HEK293 (cell line): ENCODE results near the gene SMURF2.

Experiments used
- CTCF ChIA-PET: fragments of 350-600 bp; formaldehyde crosslinking; extraction: SDS; loops from one replicate; lab custom pipeline; 2021; ENCODE audit warnings: antibody characterized with exemption; lab: Yijun Ruan, JAX
- POLR2A ChIA-PET: fragments of 300-600 bp; formaldehyde crosslinking; extraction: SDS; loops from one replicate; lab custom pipeline; 2020; ENCODE audit warnings: antibody characterized with exemption, inconsistent platforms; lab: Yijun Ruan, JAX
- H3K27ac ChIP-seq: fragments of 200-500 bp; sonication (Bioruptor generic); 2 replicates; pipeline ENCODE4 v1.5.1; 2014; ENCODE audit warnings: low read depth, low read length, control low read depth, inconsistent platforms; ENCODE audit errors: extremely low read depth
- H3K36me3 ChIP-seq, 2 experiments: fragments of 200-500 bp in 1 of 2; sonication (Bioruptor generic) in 1 of 2; 1 replicate in 1 of 2; 2 replicates in 1 of 2; pipeline ENCODE4 v1.5.1; 2014 to 2017; ENCODE audit warnings: inconsistent platforms in 2 of 2, low read length in 2 of 2; ENCODE audit not compliant: control insufficient read depth in 2 of 2, insufficient read depth in 1 of 2
- H3K4me1 ChIP-seq: fragments of 200-500 bp; sonication (Bioruptor generic); 2 replicates; pipeline ENCODE4 v1.5.1; 2014; ENCODE audit warnings: mild to moderate bottlenecking, low read length, inconsistent platforms; ENCODE audit not compliant: control insufficient read depth, insufficient read depth
- H3K4me3 ChIP-seq: 2 replicates; pipeline ENCODE4 v1.5.1; 2011; ENCODE audit warnings: low read depth, mild to moderate bottlenecking, control low read depth, low read length, moderate library complexity
- H3K9me3 ChIP-seq: fragments of 200-500 bp; sonication (Bioruptor generic); 2 replicates; pipeline ENCODE4 v1.5.1; 2014; ENCODE audit warnings: low read depth, low read length, inconsistent platforms; ENCODE audit not compliant: control insufficient read depth, insufficient read depth
- KLF17 ChIP-seq: fragments of 450-650 bp; formaldehyde crosslinking; IDR thresholded peaks from 2 replicates; pipeline ENCODE4 v1.5.1; 2016; ENCODE audit warnings: missing biosample characterization, missing genetic modification characterization
- PATZ1 ChIP-seq: fragments of 450-650 bp; formaldehyde crosslinking; IDR thresholded peaks from 2 replicates; pipeline ENCODE4 v1.5.1; 2016; ENCODE audit warnings: missing biosample characterization, missing genetic modification characterization
- SCRT1 ChIP-seq: fragments of 450-650 bp; formaldehyde crosslinking; IDR thresholded peaks from 2 replicates; pipeline ENCODE4 v1.5.1; 2016; ENCODE audit warnings: missing biosample characterization, missing genetic modification characterization, borderline replicate concordance
- ZBTB44 ChIP-seq: fragments of 450-650 bp; IDR thresholded peaks from 2 replicates; pipeline ENCODE4 v1.5.1; 2018; ENCODE audit warnings: missing biosample characterization, mild to moderate bottlenecking, missing genetic modification characterization
- ZBTB49 ChIP-seq: fragments of 450-650 bp; formaldehyde crosslinking; IDR thresholded peaks from 2 replicates; pipeline ENCODE4 v1.5.1; 2016; ENCODE audit warnings: missing biosample characterization, missing genetic modification characterization, low read depth
- ZFP3 ChIP-seq: fragments of 450-650 bp; formaldehyde crosslinking; IDR thresholded peaks from 2 replicates; pipeline ENCODE4 v1.5.1; 2016; ENCODE audit warnings: low read depth, missing biosample characterization, missing genetic modification characterization
- ZNF121 ChIP-seq: fragments of 450-650 bp; formaldehyde crosslinking; IDR thresholded peaks from 2 replicates; pipeline ENCODE4 v1.5.1; 2016; ENCODE audit warnings: missing biosample characterization, missing genetic modification characterization
- ZNF133 ChIP-seq: fragments of 450-650 bp; formaldehyde crosslinking; IDR thresholded peaks from 2 replicates; pipeline ENCODE4 v1.5.1; 2016; ENCODE audit warnings: missing biosample characterization, missing genetic modification characterization
- ZNF138 ChIP-seq: fragments of 450-650 bp; formaldehyde crosslinking; IDR thresholded peaks from 2 replicates; pipeline ENCODE4 v1.5.1; 2016; ENCODE audit warnings: missing biosample characterization, missing genetic modification characterization, borderline replicate concordance
- ZNF174 ChIP-seq: fragments of 450-650 bp; formaldehyde crosslinking; IDR thresholded peaks from 2 replicates; pipeline ENCODE4 v1.5.0; 2017; ENCODE audit warnings: missing biosample characterization, mild to moderate bottlenecking, missing genetic modification characterization
- ZNF473 ChIP-seq: fragments of 450-650 bp; formaldehyde crosslinking; IDR thresholded peaks from 2 replicates; pipeline ENCODE4 v1.5.1; 2017; ENCODE audit warnings: missing biosample characterization, missing genetic modification characterization
- ZNF558 ChIP-seq: fragments of 450-650 bp; formaldehyde crosslinking; IDR thresholded peaks from 2 replicates; pipeline ENCODE4 v1.5.1; 2016; ENCODE audit warnings: missing biosample characterization, missing genetic modification characterization
- ZNF626 ChIP-seq: fragments of 450-650 bp; sonication (Bioruptor Pico); formaldehyde crosslinking; IDR thresholded peaks from 2 replicates; pipeline ENCODE4 v1.5.1; 2018; ENCODE audit warnings: missing biosample characterization, missing genetic modification characterization, inconsistent platforms
- ZSCAN23 ChIP-seq: fragments of 450-650 bp; formaldehyde crosslinking; IDR thresholded peaks from 2 replicates; pipeline ENCODE4 v1.5.1; 2016; ENCODE audit warnings: missing biosample characterization, missing genetic modification characterization
- TF ChIP-seq, protein P1 (sequence below): fragments of 450-650 bp; formaldehyde crosslinking; IDR thresholded peaks from 2 replicates; pipeline ENCODE4 v1.5.1; 2016; ENCODE audit warnings: missing biosample characterization, missing genetic modification characterization
- TF ChIP-seq, protein P2 (sequence below): fragments of 450-650 bp; formaldehyde crosslinking; IDR thresholded peaks from 2 replicates; pipeline ENCODE4 v1.5.1; 2016; ENCODE audit warnings: missing biosample characterization, missing genetic modification characterization

The SMURF2 gene

GRCh38 chr17:64632606-64633005, 29.5 kb downstream of the SMURF2 start:
- ChIA-PET POLR2A (no interaction called here), CTCF (interaction anchor here (0.7 to 1.6 kb wide), 3 partner anchors 10 to 1783 kb away, joined by 3 to 6 read pairs (median 4); no protein-coding TSS in a partner anchor)
- Histone ChIP-seq H3K36me3 (no peaks in the 10 kb centered on the region; a peak in 1 of 3 replicates), H3K27ac (no peak overlapping the region), H3K9me3 (no peaks in the 10 kb centered on the region), H3K4me3 (no peak overlapping the region), H3K4me1 (peaks cover 8% of the 10 kb centered on the region)
- no peak for TF ChIP-seq ZNF473 (tag by site-specific recombination)
- TF ChIP-seq, protein P1, sequence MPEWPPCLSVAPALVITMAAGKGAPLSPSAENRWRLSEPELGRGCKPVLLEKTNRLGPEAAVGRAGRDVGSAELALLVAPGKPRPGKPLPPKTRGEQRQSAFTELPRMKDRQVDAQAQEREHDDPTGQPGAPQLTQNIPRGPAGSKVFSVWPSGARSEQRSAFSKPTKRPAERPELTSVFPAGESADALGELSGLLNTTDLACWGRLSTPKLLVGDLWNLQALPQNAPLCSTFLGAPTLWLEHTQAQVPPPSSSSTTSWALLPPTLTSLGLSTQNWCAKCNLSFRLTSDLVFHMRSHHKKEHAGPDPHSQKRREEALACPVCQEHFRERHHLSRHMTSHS = no peak
- TF ChIP-seq ZNF121 (tag by site-specific recombination) = no peak
- no peak for TF ChIP-seq ZBTB44 (tag by site-specific recombination)

- ChIA-PET CTCF (interaction anchor here (1.1 kb wide), 1 partner anchor 10 kb away, joined by 6 read pairs; no protein-coding TSS in a partner anchor), POLR2A (interaction anchor here (0.7 kb wide), 1 partner anchor 134 kb away, joined by 14 read pairs; no protein-coding TSS in a partner anchor)
- no peaks in the 10 kb centered on the region for H3K9me3 ChIP-seq
- no peaks in the 10 kb centered on the region; a peak in 1 of 3 replicates for H3K36me3 ChIP-seq
- no peak overlapping the region for H3K27ac ChIP-seq
- H3K4me3 ChIP-seq = no peak overlapping the region
- no peak for TF ChIP-seq ZNF558 (tag by site-specific recombination)
- TF ChIP-seq, protein P2, sequence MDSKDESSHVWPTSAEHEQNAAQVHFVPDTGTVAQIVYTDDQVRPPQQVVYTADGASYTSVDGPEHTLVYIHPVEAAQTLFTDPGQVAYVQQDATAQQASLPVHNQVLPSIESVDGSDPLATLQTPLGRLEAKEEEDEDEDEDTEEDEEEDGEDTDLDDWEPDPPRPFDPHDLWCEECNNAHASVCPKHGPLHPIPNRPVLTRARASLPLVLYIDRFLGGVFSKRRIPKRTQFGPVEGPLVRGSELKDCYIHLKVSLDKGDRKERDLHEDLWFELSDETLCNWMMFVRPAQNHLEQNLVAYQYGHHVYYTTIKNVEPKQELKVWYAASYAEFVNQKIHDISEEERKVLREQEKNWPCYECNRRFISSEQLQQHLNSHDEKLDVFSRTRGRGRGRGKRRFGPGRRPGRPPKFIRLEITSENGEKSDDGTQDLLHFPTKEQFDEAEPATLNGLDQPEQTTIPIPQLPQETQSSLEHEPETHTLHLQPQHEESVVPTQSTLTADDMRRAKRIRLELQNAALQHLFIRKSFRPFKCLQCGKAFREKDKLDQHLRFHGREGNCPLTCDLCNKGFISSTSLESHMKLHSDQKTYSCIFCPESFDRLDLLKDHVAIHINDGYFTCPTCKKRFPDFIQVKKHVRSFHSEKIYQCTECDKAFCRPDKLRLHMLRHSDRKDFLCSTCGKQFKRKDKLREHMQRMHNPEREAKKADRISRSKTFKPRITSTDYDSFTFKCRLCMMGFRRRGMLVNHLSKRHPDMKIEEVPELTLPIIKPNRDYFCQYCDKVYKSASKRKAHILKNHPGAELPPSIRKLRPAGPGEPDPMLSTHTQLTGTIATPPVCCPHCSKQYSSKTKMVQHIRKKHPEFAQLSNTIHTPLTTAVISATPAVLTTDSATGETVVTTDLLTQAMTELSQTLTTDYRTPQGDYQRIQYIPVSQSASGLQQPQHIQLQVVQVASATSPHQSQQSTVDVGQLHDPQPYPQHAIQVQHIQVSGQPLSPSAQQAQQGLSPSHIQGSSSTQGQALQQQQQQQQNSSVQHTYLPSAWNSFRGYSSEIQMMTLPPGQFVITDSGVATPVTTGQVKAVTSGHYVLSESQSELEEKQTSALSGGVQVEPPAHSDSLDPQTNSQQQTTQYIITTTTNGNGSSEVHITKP = peak; percentile 65
- H3K4me1 ChIP-seq = peaks cover 8% of the 10 kb centered on the region
These were observed 29.9 kb downstream of the SMURF2 start for GRCh38 chr17:64632194-64632593.

GRCh38 chr17:64630309-64631223, 31.5 kb downstream of the SMURF2 start:
- no peaks in the 10 kb centered on the region for H3K9me3 ChIP-seq
- no peak overlapping the region for H3K4me3 ChIP-seq
- H3K27ac ChIP-seq = no peak overlapping the region
- ChIA-PET POLR2A (no interaction called here), CTCF (interaction anchor here (0.6 to 0.9 kb wide), 3 partner anchors 10 to 12 kb away, joined by 3 read pairs; no protein-coding TSS in a partner anchor)
- no peaks in the 10 kb centered on the region; a peak in 1 of 3 replicates for H3K36me3 ChIP-seq
- peaks cover 8% of the 10 kb centered on the region for H3K4me1 ChIP-seq
- no peak for TF ChIP-seq ZNF174 (tag by site-specific recombination)
- no peak for TF ChIP-seq ZNF138 (tag by site-specific recombination)
- TF ChIP-seq ZBTB49 (tag by site-specific recombination) = no peak
- TF ChIP-seq KLF17 (tag by site-specific recombination) = no peak
- TF ChIP-seq ZNF626 (tag by site-specific recombination) = no peak
- TF ChIP-seq ZNF121 (tag by site-specific recombination) = peak; percentile 47; the same call in 1 of the 2 replicates
- TF ChIP-seq SCRT1 (tag by site-specific recombination) = peak; percentile 56; the same call in 1 of the 2 replicates
- TF ChIP-seq ZFP3 (tag by site-specific recombination) = no peak
- TF ChIP-seq ZNF133 (tag by site-specific recombination) = no peak
- TF ChIP-seq ZSCAN23 (tag by site-specific recombination) = no peak
- no peak for TF ChIP-seq PATZ1
